ENCODE measurements around the gene TXNDC11.
A peak's percentile ranks its signal among the peaks of the same experiment; 100 is the strongest.

The TXNDC11 gene

DNA sequence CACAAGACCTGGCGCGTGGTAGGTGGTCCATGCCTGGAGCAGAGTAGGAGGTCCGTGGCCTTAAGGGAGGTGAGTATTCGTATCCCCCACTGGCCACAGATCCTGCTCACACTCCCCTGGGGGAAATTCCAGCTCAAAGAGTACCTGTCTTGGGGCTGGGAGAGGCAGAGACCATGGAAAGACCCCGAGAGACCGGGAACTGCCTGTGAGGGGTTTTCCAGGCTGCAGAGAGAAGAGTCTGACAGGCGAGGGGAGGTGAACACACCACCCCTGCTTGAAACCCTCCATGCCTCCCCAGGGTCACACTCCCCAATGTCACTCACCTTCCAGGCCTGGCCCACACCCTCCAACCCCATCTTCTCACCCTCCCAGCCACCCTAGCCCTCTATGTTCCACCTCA, 87.0 kb downstream of the TXNDC11 start:
- no peak for DNase-seq

DNA sequence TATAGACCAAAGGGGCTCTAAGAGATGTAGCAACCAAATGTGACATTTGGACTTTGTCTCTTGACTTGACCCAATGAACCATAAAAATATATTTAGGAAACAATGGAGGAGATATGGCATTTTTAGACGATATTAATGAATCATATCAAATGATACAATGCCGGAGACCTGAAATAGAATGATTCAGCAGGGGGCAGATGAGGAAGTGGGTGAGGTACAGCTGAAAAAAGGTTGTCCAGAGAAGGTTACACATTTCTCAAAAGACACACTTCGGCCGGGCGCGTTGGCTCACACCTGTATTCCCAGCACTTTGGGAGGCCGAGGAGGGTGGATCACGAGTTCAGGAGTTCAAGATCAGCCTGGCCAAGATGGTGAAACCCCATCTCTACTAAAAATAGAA, 90.9 kb downstream of the TXNDC11 start:
- DNase-seq = no peak

DNA sequence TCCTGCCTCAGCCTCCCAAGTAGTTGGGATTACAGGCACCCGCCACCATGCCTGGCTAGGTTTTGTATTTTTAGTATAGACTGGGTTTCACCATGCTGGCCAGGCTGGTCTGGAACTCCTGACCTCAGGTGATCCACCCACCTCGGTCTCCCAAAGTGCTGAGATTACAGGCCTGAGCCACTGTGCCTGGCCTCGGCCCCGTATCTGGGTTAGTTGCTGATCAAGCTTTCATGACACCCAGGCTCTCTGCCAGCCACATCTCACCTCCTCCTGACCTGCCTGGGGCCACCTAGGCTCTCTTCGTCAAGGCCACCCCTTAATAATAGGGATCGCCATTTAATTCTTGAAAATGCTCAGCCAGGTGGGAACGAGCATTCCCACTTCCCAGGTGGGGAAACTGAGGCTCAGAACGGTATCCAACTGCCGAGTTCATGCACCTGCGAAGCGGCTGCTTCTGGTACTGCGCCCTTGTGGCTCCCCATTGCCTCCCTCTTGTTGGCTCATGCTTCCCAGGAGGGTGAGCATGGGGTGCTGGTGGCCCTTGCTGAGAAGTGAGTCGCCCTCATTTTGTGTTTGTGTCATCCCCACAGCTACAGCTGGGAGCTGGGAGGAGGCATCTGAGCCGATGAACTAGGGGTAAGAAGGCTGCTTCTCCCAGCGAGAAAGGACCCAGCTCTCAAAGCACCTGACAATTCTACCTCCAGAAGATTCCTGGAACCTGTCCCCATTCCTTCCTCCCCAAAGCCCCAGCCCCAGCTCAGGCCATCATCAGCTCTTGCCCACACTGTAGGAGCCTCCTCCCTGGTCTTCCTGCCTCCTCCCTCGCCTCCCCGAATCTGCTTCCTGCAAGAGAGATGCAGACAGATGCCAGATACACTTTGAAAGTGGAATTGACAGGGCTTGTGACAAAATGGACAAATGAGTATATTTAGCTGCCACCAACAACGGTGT, 91.7 kb downstream of the TXNDC11 start:
- no peak for DNase-seq

DNA sequence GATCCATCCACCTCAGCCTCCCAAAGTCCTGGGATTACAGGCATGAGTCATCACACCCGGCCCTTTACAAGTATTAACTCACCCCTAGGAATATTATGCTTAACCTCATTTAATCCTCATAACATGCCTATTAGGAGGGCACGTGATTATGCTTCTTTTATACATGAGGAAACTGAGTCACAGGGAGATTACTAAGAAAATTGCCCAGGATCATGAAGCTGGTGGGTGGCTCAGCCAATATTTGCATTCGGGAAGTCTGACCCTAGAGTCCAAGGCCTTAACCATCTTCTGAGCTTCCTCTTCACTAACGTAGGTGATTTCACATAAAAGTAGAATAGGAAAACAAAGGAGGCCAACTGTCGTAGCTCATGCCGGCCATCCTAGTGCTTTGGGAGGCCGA, 93.4 kb downstream of the TXNDC11 start:
- DNase-seq = no peak

DNA sequence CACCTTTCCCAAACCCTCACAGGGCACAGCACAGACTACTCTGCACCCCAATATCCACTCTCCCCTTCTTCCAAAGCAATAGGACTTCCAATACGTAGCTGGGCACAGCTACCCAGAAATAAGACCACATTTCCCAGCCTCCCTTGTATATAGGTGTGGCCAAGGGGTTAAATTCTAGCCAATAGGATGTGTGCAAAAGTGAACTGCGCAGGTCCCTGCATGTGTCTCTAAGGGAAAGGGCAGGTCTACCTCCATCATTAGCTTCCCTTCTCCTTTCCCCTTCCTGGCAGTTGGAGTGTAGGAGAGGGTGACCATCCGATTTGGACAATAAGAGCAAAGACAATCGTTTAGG, 99.9 kb downstream of the TXNDC11 start:
- no peak for DNase-seq

DNA sequence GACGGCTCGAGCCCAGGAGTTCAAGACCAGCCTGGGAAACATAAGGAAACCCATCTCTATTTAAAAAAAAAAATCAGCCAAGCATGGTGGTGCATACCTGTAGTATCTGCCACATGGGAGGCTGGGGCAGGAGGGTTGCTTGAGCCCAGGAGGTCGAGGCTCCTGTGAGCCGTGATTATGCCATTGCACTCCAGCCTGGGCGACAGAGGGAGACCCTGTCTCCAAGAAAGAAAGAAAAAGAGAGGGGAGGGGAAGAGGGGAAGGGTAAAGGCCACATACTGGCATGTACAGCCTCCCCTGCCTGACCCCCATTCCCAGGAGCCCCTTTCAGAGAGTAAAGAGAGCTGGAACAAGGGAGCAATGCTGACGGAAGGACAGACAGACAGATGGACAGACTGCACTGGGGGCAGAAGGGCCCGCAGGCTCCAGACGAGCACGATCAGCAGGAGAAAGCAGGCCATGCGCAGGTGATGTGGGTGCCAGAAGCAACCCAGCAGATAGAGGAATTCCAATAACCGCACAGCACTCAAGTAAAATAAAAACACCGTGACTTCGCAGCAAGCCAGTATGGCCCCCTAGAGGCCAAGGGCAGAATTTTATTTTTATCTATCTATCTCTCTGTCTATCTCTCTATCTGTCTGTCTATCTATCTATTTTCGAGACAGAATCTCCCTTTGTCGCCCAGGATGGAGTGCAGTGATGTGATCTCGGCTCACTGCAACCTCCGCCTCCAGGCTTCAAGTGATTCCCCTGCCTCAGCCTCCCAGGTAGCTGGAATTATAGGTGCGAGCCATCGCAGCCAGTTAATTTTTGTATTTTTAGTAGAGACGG, 101.5 kb downstream of the TXNDC11 start:
- DNase-seq = peak in 2 of 5 donors; percentile 15 to 57

DNA sequence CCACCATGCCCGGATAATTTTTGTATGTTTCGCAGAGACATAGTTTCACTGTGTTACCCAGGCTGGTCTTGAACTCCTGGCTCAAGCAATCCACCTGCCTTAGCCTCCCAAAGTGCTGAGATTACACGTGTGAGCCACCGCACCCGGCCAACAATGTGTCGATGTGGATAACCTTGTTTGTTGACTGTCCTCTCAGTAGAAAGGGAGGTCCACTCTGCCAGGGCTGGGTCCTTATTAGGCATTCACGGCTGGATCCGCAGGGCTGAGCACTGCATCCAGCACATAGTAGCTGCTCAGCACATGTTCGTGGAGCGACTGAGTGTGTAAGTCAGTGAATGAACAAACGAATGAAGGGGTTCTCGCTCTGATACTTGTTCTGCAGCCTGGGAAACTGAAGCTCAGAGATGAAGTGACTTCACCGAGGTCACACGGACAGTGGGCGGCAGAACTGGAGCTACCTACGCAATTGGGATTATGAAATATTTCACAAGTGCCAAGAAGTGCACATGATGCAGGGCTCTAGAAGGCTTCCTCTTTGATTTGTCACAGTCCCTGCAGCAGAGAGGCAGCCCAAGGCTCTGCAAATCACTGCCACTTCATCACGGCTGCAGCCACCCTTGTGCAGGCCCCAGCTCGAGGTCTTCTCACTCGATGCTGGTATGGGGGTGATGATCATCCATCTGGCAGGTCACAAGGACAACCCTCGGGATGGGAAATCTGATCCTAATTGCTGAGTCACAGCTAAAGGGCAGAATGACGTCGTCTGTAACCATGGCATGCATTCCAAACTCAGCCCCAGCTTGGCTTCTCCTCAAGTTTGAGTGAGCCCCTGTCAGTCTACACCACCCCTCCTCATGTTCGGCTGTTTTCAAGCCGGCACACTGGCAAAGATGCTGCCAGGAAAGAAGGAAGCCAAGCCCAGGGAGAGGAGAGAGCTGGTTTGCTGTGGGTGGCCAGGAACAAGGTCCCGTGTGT, 102.4 kb downstream of the TXNDC11 start:
- DNase-seq = no peak

DNA sequence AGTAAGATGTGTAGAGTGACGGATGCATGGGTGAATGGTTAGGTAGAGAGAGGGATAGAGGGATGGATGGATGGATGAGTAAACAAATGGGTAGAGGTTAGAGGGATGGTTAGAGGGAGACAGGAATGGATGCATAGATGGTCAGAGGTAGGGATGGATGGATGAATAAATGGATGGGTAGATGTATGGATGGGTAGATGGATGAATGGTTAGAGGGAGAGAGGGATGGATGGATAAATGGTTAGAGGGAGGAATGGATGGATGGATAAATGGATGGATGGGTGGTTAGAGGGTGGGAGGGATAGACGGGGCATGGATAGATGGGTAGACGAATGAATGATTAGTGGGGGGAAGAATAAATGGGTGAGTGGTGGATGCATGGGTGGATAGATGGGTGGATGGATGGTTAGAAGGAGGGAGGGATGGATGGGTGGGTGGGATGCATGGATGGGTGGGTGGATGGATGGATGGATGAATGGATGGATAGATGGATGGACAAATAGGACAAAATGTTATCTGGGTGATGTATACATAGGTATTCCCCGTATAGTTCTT, 103.6 kb downstream of the TXNDC11 start:
- no peak for DNase-seq

DNA sequence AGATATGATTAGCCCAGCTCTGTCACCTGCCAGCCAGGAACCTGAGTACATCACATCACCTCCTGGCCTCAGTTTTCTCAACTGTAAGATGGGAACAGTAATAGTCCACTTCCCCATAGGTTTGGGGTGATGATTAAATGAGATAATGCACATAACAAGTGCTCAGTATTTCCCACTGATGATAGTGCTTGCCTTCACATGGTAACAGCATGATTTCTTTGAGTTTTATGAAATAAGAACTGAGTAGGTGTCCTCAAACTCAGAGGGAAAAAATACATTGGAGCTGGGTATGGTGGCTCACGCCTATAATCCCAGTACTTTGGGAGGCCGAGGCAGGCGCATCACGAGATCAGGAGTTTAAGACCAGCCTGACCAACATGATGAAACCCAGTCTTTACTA, 104.5 kb downstream of the TXNDC11 start:
- DNase-seq = no peak

DNA sequence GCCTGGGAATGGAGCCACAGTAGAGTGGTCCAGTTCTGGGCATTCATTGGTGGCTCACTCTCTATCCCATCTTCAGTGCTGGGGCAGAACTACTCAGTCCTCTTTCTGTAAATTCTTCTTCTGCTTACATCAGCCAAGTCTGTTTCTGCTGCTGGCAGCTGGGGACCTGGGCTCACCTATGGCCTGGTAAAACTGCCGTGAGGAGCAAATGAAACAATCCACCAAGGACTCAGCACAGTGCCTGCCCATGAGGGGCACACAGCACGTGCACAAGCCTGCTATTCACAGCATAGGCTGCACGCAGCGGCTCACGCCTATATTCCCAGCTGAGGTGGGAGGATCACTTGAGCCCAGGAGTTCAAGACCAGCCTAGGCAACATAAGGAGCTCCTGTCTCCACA, 105.3 kb downstream of the TXNDC11 start:
- DNase-seq = no peak

DNA sequence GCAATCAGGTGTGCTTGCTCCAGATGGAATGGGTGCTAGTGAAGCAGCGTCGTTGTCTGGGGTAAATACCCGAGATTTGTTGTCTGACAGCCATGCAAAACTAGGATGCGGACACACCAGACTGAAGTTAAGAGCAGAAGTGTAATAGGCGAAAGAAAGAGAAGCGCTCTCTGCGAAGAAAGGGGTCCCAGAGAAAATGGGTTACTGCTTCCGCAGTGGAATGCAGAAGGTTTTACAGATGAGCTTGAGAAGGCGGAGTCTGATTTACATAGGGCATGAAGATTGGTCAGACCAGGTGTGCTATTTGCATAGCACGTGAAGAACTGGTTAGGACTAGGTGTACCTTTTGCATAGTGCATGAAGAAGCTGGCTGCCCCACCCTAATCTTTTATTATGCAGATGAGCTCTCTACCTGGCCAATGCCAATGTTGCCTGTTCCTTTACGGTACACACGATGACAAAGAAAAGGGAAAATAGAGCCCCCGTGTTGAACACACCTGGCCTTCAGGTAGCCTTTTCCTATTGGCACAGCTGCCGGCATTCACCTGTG, 106.4 kb downstream of the TXNDC11 start:
- DNase-seq = no peak

DNA sequence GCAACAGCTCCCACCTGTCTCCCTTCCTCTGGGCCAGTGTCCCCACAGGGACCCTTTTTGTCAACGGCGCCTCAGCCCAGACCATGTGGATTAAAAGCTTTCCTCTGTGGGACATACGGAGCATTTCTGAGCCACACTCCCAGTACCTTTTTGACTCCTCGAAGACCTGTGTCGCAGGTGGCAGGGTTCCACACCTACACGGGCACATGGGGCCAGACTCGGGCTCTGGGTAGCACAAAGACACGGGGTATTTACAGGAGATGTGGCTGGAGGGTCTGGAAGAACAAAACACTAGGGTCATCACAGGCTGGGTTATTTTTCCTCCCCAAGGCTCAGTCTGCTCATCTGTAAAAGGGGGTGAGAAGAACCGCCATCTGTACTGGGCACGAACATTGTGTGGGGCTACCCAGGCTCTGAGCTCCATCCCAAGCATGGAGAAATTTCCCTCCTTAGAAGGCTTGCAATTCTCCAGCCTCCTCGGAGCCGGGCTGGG, 106.9 kb downstream of the TXNDC11 start:
- no peak for DNase-seq

DNA sequence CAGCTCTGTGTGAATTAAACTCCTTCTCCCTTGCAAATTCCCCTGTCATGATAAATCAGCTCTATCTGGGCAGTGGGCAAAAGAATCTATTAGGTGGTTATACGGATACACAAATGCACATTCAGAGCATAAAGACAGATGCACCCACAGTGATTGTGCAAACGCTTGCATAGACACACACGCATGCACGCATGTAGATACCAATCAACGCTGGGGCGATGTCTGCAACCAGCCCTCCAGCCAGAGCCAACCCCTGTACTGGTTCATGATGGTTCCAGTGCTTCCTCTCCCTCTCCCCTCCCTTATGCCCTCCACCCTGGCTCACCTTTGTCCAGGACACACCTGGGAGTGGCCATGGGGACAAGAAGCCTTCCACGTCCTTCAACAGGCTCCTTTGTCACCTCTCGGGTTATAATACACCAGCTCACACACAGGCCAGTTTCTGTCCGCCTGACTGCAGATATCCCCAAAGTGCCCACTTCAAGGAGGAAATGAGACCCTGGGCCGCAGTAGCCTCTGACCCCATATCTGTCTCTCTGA, 107.5 kb downstream of the TXNDC11 start:
- no peak for DNase-seq

DNA sequence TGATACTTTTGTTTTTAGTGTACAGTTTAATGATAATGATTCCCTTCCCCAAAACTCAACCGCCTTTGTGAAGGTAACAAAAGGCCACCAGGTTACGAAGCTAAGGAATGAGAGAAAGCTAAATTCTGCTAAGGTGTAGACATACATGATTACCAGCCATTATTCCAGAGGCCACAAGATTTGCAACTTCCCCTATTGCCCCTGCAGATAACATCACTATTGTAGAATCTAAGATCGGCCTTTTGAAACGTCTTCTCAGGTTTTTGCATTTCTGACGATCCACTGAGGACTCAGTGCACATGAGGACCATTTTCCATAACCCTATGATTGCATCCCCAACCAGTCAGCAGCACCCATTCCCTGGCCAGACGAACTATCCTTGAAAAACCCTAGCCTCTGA, 108.3 kb downstream of the TXNDC11 start:
- DNase-seq = no peak

DNA sequence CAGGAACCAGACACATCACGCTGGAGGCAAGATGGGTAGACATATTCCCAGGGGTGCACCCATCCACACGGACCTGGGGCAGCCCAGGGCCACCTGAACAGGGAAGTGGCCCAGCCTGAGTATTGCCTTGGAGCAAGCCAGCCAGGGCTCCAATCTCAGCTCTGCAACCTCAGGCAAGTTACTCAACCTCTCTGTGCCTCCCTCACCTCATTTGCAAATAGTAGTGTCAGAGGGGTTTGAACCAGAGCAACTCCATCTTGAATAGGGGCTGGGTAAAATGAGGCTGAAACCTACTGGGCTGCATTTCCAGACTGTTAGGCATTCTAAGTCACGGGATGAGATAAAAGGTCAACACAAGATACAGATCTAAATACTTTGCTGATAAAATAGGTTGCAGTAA, 109.5 kb downstream of the TXNDC11 start:
- no peak for DNase-seq

DNA sequence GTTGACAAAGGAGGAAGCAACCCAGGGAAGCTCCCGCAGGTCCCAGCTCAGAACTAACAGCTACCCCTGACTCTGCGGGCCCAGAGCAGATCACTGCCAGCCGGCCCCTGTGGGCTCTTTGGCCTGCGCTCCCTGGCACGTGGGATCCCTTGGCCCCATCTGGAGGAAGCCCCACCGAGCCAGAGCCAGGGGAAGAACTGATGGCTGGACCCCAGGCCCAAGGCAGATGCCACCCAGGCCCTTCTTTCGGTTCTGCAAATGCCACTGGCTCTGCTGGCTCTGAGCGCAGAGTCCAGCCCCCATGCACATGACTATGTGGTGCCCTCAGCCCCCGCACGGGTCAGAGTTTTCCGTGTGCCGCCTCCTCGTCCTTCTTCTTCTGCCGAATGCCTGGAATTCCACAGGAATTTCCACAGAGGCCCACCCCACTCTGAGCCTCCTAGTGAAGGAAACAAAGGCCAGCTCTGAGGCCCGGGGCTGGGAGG, 110.2 kb downstream of the TXNDC11 start:
- DNase-seq = no peak

DNA sequence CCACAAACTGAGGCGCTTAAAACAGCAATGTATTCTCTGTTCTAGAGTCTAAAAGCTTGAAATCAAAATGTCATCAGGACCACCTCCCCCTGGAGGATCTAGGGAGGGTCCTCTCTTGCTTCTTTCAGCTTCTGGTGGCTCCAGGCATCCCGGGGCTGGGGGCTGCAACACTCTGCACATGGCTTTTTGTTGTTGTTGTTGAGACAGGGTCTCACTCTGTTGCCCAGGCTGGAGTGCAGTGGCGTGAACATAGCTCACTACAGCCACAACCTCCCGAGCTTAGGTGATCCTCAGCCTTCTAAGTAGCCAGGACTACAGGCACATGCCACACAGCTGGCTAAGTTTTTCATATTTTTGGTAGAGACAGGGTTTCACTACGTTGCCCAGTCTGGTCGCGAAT, 111.4 kb downstream of the TXNDC11 start:
- no peak for DNase-seq

DNA sequence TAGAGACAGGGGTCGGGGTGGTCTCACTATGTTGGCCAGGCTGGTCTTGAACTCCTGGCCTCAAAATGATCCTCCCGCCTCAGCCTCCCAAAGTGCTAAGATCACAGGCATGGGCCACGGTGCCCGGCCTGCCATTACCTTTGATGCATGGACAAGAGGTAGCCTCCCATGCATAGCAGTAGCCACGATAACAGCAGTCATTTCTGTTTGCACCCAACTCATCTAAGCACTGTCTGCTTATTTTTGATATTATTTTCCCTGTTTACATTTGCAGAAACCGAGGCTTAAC, 111.9 kb downstream of the TXNDC11 start:
- DNase-seq = no peak

DNA sequence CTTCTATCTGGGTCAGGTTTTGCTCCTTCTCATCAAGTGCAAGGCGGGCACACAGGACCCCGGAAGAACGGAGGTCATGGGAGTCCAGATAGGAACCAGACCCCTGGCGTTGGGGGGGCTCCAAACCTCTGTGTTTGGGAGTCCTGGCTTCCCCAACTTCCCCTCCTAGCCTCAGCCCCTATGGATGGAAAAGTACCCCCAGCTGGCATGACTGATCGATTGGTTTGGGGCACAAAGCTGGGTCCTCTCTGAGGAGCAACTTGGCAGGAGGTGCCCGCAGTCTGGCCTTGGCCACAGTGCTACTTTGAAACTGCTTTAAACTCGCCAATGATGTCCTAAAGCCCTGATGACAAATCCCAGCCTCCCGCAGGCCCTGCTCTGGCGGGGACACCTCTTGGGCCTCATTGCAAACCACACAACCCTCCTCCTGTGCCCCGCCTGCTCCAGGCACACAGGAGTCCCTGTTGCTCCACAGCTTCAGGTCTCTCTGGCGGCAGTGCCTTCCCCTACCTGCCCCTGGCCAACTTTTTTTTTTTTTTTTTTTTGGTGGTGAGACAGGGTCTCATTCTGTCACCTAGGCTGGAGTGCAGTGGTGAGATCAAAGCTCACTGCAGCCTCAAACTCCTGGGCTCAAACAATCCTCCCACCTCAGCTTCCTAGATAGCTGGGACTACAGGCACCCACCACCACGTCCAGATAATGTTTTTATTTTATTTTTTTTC, 112.5 kb downstream of the TXNDC11 start:
- no peak for DNase-seq
